PC-3 (cell line): ENCODE data around the gene BLOC1S1. TPM values are rescaled to one million over a fixed set of nuclear protein-coding genes. Genes with fewer than 3 reads are reported as not detected.

Experiments used
- ATAC-seq: fragments of 200-7000 bp; cut with Tn5 transposase; 2 replicates; pipeline ENCODE4 v1.9.1; 2020; ENCODE audit warnings: mild to moderate bottlenecking, moderate library complexity
- BruUV-seq: library from RNA; stranded (reverse); fragments of 400-500 nt; replicated peaks from 2 replicates; lab custom pipeline; 2021; lab: Mats Ljungman, UMichigan
- CTCF ChIA-PET: fragments of 300-600 bp; sonication (Branson Sonifier 250); formaldehyde crosslinking; loops from one replicate; lab custom pipeline; 2022; ENCODE audit warnings: antibody characterized with exemption; lab: Charles Lee
- POLR2A ChIA-PET: fragments of 300-600 bp; sonication (Branson Sonifier 250); formaldehyde crosslinking; loops from one replicate; lab custom pipeline; 2022; ENCODE audit warnings: antibody characterized with exemption; ENCODE audit not compliant: unreplicated experiment; lab: Charles Lee
- DNase-seq: peaks from one replicate; pipeline ENCODE4 v3.0.0-alpha.2; 2015
- H2AFZ ChIP-seq: fragments of 300-600 bp; sonication (generic); 2 replicates; pipeline ENCODE4 v1.6.0; 2016; ENCODE audit warnings: antibody characterized with exemption, low read length
- H3F3A ChIP-seq: fragments of 300-600 bp; sonication (generic); one replicate; pipeline ENCODE4 v1.6.0; 2017; ENCODE audit warnings: antibody characterized with exemption, low read length, control low read depth, mild to moderate bottlenecking; ENCODE audit not compliant: unreplicated experiment
- H3K27ac ChIP-seq: fragments of 300-600 bp; sonication (generic); 2 replicates; pipeline ENCODE4 v1.5.1; 2016; ENCODE audit warnings: mild to moderate bottlenecking, low read length
- H3K27me3 ChIP-seq: fragments of 300-600 bp; sonication (generic); 2 replicates; pipeline ENCODE4 v1.6.1; 2016; ENCODE audit warnings: low read length, mixed read lengths
- H3K36me3 ChIP-seq: fragments of 300-600 bp; sonication (generic); 2 replicates; pipeline ENCODE4 v1.6.1; 2016; ENCODE audit warnings: low read depth, mixed run types, low read length, mixed read lengths
- H3K4me1 ChIP-seq: fragments of 300-600 bp; sonication (generic); 2 replicates; pipeline ENCODE4 v1.5.1; 2016; ENCODE audit warnings: low read length; ENCODE audit not compliant: insufficient read depth
- H3K4me2 ChIP-seq: fragments of 300-600 bp; sonication (generic); 2 replicates; pipeline ENCODE4 v1.6.0; 2016; ENCODE audit warnings: low read length
- H3K4me3 ChIP-seq: fragments of 300-600 bp; sonication (generic); 2 replicates; pipeline ENCODE4 v1.5.1; 2016; ENCODE audit warnings: mild to moderate bottlenecking, low read length, mixed read lengths
- H3K79me2 ChIP-seq: fragments of 300-600 bp; sonication (generic); 2 replicates; pipeline ENCODE4 v1.6.1; 2017; ENCODE audit warnings: low read length, mixed read lengths
- H3K9ac ChIP-seq: fragments of 300-600 bp; sonication (generic); 2 replicates; pipeline ENCODE4 v1.6.0; 2016; ENCODE audit warnings: mild to moderate bottlenecking, low read length
- H3K9me2 ChIP-seq: fragments of 300-600 bp; sonication (generic); replicated peaks from 2 replicates; pipeline ENCODE4 v1.6.1; 2016; ENCODE audit warnings: mixed run types, low read length, mixed read lengths
- H3K9me3 ChIP-seq: fragments of 300-600 bp; sonication (generic); 2 replicates; pipeline ENCODE4 v1.6.1; 2016; ENCODE audit warnings: low read length, mixed read lengths
- H4K20me1 ChIP-seq: fragments of 300-600 bp; sonication (generic); 2 replicates; pipeline ENCODE4 v1.6.1; 2016; ENCODE audit warnings: low read length, mixed read lengths
- EZH2 ChIP-seq: fragments of 300-600 bp; sonication (generic); IDR thresholded peaks from one replicate; pipeline ENCODE4 v1.6.1; 2017; ENCODE audit warnings: antibody characterized with exemption, mild to moderate bottlenecking, low read length; ENCODE audit not compliant: unreplicated experiment
- EZH2phosphoT487 ChIP-seq: fragments of 300-600 bp; sonication (generic); IDR thresholded peaks from 2 replicates; pipeline ENCODE4 v1.6.1; 2018; ENCODE audit warnings: mild to moderate bottlenecking, antibody characterized with exemption, low read length, borderline replicate concordance
- intact Hi-C: fragments of 100-400 bp; cut with micrococcal nuclease; formaldehyde crosslinking; loops from 2 replicates; pipeline ENCODE4 v1.9.0; 2023
- total RNA-seq: library from RNA; depleted of rRNA; stranded (reverse); fragments of >200 nt; gene quantifications from 2 replicates; pipeline ENCODE4 v1.2.3, GENCODE V29; 2014
- TF ChIP-seq, protein P1 (sequence below): fragments of 300-600 bp; sonication (generic); conservative IDR thresholded peaks from 2 replicates; pipeline ENCODE4 v1.5.1; 2017; ENCODE audit warnings: antibody characterized with exemption, low read depth, mild to moderate bottlenecking, low read length

Gene BLOC1S1
- total RNA-seq, 1 experiment from 2014 or later, result 90.8 TPM

DNA sequence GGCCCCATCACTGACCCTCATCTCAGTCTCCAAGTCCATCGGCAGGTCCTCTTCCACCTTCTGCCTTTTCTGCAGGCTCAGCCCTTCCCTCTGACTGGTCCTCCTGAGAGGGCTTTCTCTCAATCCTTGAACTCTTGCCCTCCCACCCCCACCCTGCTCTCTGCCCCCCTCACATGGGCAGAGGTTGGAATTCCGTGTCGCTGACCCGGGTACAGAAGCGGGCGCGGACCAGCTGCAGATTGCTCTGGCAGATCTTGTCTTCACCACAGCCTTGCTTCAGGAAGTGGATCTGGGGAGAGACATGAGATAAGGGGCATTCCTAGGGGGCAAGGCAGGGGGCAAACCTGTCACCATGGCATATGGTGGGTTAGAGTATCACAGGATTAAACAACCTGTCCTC, 20.5 kb upstream of the BLOC1S1 start:
- no peaks in the 10 kb centered on the region for H3K9me2 ChIP-seq
- no peaks in the 10 kb centered on the region for H3K9me3 ChIP-seq
- BruUV-seq, result no TSS peak
- no peak overlapping the region for H3K4me2 ChIP-seq
- no peaks in the 10 kb centered on the region for H3K27me3 ChIP-seq
- H3F3A ChIP-seq, result no peaks in the 10 kb centered on the region
- CTCF ChIA-PET, result no interaction called here
- H3K79me2 ChIP-seq, result no peaks in the 10 kb centered on the region
- no peak overlapping the region for H3K9ac ChIP-seq
- H3K4me3 ChIP-seq, result no peak overlapping the region
- POLR2A ChIA-PET, result no interaction called here
- DNase-seq (no peak), ATAC-seq (no peak)
- no peak overlapping the region for H2AFZ ChIP-seq
- TF ChIP-seq EZH2phosphoT487 (no peak), EZH2 (no peak)
- H3K4me1 ChIP-seq, result no peaks in the 10 kb centered on the region
- no peaks in the 10 kb centered on the region for H3K36me3 ChIP-seq
- H3K27ac ChIP-seq, result no peak overlapping the region
- no peaks in the 10 kb centered on the region for H4K20me1 ChIP-seq
- intact Hi-C loops, result no loop called here

DNA sequence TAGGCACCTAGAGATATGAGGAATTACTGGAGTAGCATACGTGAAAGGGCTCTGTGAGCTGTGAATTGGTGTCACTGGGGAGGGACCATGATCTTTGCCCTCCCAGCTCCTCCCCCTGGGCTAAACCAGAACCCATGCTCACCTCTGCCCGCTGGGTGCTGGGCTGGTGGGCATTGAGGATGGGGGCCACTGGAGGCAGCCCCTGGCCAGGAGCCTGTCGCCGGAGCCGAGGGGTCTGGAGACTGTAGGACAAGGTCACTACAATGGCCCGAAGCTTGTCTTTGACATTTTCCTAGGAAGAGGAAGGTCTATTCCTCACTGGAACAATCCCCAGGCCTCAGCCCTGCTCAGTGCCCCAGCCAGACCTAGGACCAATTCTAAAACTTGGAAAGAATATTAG, 19.7 kb upstream of the BLOC1S1 start:
- Histone ChIP-seq H3K4me1 (no peaks in the 10 kb centered on the region), H3K9ac (no peak overlapping the region), H3K4me3 (no peak overlapping the region), H3F3A (no peaks in the 10 kb centered on the region), H3K9me3 (no peaks in the 10 kb centered on the region), H3K4me2 (no peak overlapping the region), H4K20me1 (no peaks in the 10 kb centered on the region), H3K79me2 (no peaks in the 10 kb centered on the region), H2AFZ (no peak overlapping the region), H3K27ac (no peak overlapping the region), H3K27me3 (no peaks in the 10 kb centered on the region), H3K9me2 (no peaks in the 10 kb centered on the region), H3K36me3 (no peaks in the 10 kb centered on the region)
- ATAC-seq (no peak), DNase-seq (no peak)
- BruUV-seq, result no TSS peak
- ChIA-PET CTCF (no interaction called here), POLR2A (no interaction called here)
- TF ChIP-seq, protein P1, sequence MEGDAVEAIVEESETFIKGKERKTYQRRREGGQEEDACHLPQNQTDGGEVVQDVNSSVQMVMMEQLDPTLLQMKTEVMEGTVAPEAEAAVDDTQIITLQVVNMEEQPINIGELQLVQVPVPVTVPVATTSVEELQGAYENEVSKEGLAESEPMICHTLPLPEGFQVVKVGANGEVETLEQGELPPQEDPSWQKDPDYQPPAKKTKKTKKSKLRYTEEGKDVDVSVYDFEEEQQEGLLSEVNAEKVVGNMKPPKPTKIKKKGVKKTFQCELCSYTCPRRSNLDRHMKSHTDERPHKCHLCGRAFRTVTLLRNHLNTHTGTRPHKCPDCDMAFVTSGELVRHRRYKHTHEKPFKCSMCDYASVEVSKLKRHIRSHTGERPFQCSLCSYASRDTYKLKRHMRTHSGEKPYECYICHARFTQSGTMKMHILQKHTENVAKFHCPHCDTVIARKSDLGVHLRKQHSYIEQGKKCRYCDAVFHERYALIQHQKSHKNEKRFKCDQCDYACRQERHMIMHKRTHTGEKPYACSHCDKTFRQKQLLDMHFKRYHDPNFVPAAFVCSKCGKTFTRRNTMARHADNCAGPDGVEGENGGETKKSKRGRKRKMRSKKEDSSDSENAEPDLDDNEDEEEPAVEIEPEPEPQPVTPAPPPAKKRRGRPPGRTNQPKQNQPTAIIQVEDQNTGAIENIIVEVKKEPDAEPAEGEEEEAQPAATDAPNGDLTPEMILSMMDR, result no peak
- TF ChIP-seq EZH2, result no peak
- TF ChIP-seq EZH2phosphoT487, result no peak
- intact Hi-C loops, result no loop called here

DNA sequence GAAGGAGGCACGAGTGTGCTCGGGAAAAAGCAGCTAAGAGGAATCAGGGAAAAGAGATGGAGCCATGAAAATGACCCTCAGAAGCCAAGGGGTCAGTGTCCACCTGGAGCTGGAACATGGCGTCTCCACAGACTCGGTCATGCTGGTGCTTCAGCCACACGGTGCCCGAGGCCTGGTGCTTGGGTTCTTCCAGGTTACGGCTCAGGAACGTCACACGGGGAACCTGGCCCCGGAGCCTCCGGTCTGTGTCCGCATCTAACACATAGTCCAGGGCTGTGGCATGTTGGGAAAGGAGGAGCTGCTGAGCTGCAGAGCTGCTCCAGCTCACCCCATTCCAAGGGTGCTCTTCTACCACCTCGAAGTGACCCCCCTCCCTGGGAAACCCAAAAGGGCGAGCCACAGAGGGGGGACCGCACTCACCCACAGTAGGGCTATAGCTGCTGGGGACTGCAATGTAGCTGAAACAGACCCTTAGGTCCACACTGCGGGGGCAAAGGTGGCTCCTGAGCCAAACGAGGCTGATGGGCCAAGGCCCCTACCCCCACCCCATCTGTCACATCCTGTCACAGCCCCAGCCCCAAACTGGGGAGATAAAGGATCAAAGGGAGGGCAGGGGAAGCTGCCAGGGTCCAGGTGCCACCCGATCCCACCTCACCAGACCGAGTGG, 18.9 kb upstream of the BLOC1S1 start:
- no peaks in the 10 kb centered on the region for H3K36me3 ChIP-seq
- H3K4me3 ChIP-seq, result no peak overlapping the region
- no peaks in the 10 kb centered on the region for H3K4me1 ChIP-seq
- no peak overlapping the region for H2AFZ ChIP-seq
- H3K9ac ChIP-seq, result no peak overlapping the region
- H3K79me2 ChIP-seq, result no peaks in the 10 kb centered on the region
- no TSS peak for BruUV-seq
- TF ChIP-seq EZH2phosphoT487 (no peak), EZH2 (no peak)
- TF ChIP-seq, protein P1, result no peak
- no peak overlapping the region for H3K4me2 ChIP-seq
- no peaks in the 10 kb centered on the region for H4K20me1 ChIP-seq
- ChIA-PET POLR2A (no interaction called here), CTCF (no interaction called here)
- H3F3A ChIP-seq, result no peaks in the 10 kb centered on the region
- H3K27me3 ChIP-seq, result no peaks in the 10 kb centered on the region
- DNase-seq (no peak), ATAC-seq (no peak)
- no peaks in the 10 kb centered on the region for H3K9me3 ChIP-seq
- no peaks in the 10 kb centered on the region for H3K9me2 ChIP-seq
- no peak overlapping the region for H3K27ac ChIP-seq
- intact Hi-C loops, result no loop called here
